Small intestine (tissue), 7 donors: ENCODE measurements around the gene ITK. TPM values are rescaled to one million over a fixed set of nuclear protein-coding genes. Genes with fewer than 3 reads are reported as not detected.
A peak's percentile ranks its signal among the peaks of the same experiment; 100 is the strongest.

Source experiments
- DNase-seq, 2 donors: peaks; one replicate each; pipeline versions ENCODE4 v3.0.0 to v3.0.0-alpha.2; 2013
- FAIRE-seq: peaks from 2 replicates; lab custom pipeline; 2012; peaks lifted over from hg19 to GRCh38; lab: Jason Lieb, UNC
- H3K27ac ChIP-seq, 3 donors: one replicate each; pipeline ENCODE4 v1.5.1; 2013; ENCODE audit warnings: low read length in 2 of 3, mild to moderate bottlenecking in 2 of 3, control low read depth in 1 of 3, inconsistent platforms in 1 of 3, low read depth in 1 of 3, moderate library complexity in 1 of 3
- H3K27me3 ChIP-seq, 3 donors: one replicate each; pipeline ENCODE4 v1.6.1; 2013; ENCODE audit warnings: low read length in 3 of 3, inconsistent platforms in 1 of 3; ENCODE audit not compliant: control insufficient read depth in 3 of 3, insufficient read depth in 3 of 3
- H3K36me3 ChIP-seq, 3 donors: one replicate each; pipeline ENCODE4 v1.6.1; 2013; ENCODE audit warnings: low read length in 3 of 3, inconsistent platforms in 1 of 3, low read depth in 1 of 3, mild to moderate bottlenecking in 1 of 3, moderate library complexity in 1 of 3; ENCODE audit not compliant: control insufficient read depth in 3 of 3, insufficient read depth in 2 of 3
- H3K4me1 ChIP-seq, 3 donors: one replicate each; pipeline ENCODE4 v1.6.1; 2013; ENCODE audit warnings: low read length in 2 of 3, inconsistent platforms in 1 of 3, low read depth in 1 of 3, mild to moderate bottlenecking in 1 of 3, moderate library complexity in 1 of 3; ENCODE audit not compliant: control insufficient read depth in 3 of 3, insufficient read depth in 2 of 3
- H3K4me3 ChIP-seq, 3 donors: one replicate each; pipeline ENCODE4 v1.5.1; 2013; ENCODE audit warnings: low read length in 3 of 3, control low read depth in 1 of 3, inconsistent platforms in 1 of 3, low read depth in 1 of 3, mild to moderate bottlenecking in 1 of 3, moderate library complexity in 1 of 3
- H3K9me3 ChIP-seq, 2 donors: one replicate each; pipeline ENCODE4 v1.6.1; 2013; ENCODE audit warnings: low read depth in 1 of 2, low read length in 1 of 2; ENCODE audit not compliant: control insufficient read depth in 2 of 2, insufficient read depth in 1 of 2
- WGBS, 3 donors: extraction: QIAGEN DNeasy Blood & Tissue Kit; methylation state at CpG; one replicate each; pipeline ENCODE4 v1.1.7; 2013; 5-methylcytosine and 5-hydroxymethylcytosine counted together
- polyA plus RNA-seq, 4 donors: library from polyadenylated mRNA; stranded (reverse) in 3 of 4; unstranded in 1 of 4; fragments of 200-250 nt in 3 of 4; fragments of 120-200 nt in 1 of 4; gene quantifications; one replicate each; pipeline versions ENCODE4 v1.2.1 to v1.2.3, GENCODE V29; 2013
- donor health status: healthy with polysubstance abuse.
- donor health status: control.
- donor health status: control.
- donor health status: Bipolar disorder and iron deficiency.
- donor health status: healthy.

The ITK gene
- polyA plus RNA-seq, 4 donors: 0.67 to 2.7 (median 1.4) TPM

DNA sequence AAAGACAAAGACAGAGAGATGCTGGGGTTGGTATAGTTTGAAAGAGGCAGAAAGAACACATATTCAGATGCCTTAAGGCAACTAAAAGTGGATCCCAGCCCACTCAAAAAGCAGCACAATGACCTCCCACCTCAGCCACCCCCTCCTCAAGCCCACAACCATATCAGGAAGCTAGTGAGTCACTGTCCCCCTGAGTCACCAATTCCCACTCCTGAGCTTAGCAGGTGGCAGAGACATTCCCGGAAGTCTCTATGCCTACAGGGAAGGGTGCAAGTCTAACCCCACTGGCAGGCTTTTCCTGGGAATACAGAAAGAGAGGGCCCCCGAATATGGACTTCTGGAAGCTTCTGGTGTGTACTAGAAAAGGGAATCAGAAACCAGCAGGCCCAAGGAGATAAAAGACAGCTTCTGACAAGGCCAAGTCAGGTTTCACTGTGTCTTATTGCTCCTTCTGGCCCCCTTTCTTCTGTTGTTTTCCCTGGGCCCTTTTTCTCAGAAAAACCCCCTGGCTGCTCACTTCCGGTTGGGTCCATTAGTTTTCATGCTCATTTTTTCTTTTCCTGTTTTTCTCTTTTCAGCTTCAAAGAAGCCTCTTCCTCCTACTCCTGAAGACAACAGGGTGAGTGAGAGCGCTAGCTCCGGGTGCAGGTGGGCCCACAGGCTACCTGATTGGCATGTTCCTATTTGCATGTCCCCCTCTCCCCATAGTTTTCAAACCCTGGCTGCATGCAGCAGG lies 36.8 kb downstream of the ITK start:
- no peak for DNase-seq
- 42 to 53% (median 52%) methylated on average over 5 of the region's 5 CpGs for WGBS, 3 donors

DNA sequence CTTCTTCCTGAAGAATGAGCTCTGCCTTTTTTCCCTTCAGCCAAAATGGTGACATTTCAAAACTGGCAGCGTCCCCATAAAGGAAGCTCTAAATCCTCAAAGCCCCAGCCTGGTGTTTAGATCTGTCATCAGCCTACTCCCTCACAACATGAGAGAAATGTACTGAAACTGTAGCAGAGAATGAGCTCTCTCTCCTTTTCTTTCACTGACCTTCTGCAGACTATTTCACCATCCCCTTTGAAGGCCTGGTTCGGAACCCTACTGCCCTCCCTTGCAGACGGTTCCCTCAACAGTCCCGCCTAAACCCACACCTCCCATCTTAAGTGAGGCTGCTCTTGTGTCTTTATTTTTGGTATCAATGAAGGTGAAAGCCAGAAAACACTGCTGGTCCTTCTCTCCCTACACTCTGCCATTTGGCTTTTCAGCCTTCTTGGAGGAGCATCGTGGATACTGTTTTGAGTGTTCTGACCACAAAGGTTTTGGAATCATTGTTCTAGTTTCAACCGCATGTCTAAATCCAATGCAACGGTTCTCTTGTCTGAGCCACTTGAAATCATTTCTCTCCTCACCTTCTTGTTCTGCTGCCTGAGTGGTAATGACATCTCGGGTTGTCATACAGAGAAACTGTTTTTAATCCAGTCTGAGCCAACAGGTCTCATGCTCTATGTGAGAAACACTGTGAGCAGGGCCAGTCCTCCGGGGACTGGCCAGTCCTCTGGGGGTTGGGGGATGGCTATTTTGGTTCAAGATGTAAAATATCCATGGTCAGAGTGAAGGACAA lies 39.0 kb downstream of the ITK start:
- H3K4me3 ChIP-seq: no peak overlapping the region
- H3K36me3 ChIP-seq: no peaks in the 10 kb centered on the region
- no peak for DNase-seq
- H3K27ac ChIP-seq: no peak overlapping the region
- no peaks in the 10 kb centered on the region for H3K9me3 ChIP-seq
- no peak for FAIRE-seq
- H3K4me1 ChIP-seq: peaks cover 0 to 3% (median 0%) of the 10 kb centered on the region in 3 donors
- H3K27me3 ChIP-seq: no peaks in the 10 kb centered on the region
- 61 to 73% (median 70%) methylated on average over 9 of the region's 9 CpGs for WGBS, 3 donors

More for the DNA sequence above, 36.8 kb downstream of the ITK start:
- no peaks in the 10 kb centered on the region for H3K27me3 ChIP-seq
- H3K4me3 ChIP-seq: no peak overlapping the region
- H3K36me3 ChIP-seq: no peaks in the 10 kb centered on the region
- no peak for FAIRE-seq
- H3K9me3 ChIP-seq: no peaks in the 10 kb centered on the region
- H3K27ac ChIP-seq: peak overlapping the region in 1 of 3 donors; percentile 13
- peaks cover 0 to 3% (median 0%) of the 10 kb centered on the region in 3 donors for H3K4me1 ChIP-seq

GRCh38 chr5:157221959-157222358 lies 41.3 kb downstream of the ITK start:
- Histone ChIP-seq H3K4me3 (no peak overlapping the region), H3K27me3 (no peaks in the 10 kb centered on the region), H3K27ac (no peak overlapping the region), H3K4me1 (peaks cover 0 to 3% (median 0%) of the 10 kb centered on the region in 3 donors), H3K36me3 (no peaks in the 10 kb centered on the region), H3K9me3 (no peaks in the 10 kb centered on the region)
- FAIRE-seq (no peak), DNase-seq (no peak)
- WGBS, 3 donors: 79 to 84% (median 80%) methylated on average over 5 of the region's 5 CpGs

DNA sequence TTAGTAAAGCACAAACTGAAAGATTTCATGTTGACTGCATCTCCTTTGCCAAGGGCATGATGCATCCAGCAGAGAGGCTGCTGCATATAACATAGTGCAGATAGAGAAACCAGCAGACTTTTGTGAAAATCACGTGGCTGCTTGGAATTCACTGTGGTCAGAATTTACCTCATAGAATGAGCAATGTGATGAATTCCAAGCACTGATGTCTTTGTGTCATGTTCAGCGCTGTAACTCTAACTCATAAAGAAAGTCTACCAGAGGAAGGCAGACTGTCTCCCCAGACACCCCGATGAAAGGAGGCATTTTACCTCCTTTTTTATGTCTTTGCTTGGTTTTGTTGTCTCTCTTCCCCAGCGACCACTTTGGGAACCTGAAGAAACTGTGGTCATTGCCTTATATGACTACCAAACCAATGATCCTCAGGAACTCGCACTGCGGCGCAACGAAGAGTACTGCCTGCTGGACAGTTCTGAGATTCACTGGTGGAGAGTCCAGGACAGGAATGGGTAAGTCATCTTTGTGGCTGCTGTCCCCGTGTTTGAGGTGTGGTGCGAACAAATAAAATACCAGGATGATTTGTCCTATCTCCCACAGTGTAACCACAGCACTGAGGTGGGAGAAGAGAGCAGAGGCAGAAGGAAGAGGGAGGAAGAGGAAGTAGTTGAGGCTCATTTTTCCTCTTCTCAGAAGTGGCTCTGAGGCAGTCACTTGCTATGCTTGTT lies 42.0 kb downstream of the ITK start:
- DNase-seq (no peak), FAIRE-seq (no peak)
- Histone ChIP-seq H3K4me1 (peaks cover 0 to under 1% (median 0%) of the 10 kb centered on the region in 3 donors), H3K27me3 (no peaks in the 10 kb centered on the region), H3K9me3 (no peaks in the 10 kb centered on the region), H3K4me3 (no peak overlapping the region), H3K27ac (peak overlapping the region in 1 of 3 donors; percentile 19), H3K36me3 (no peaks in the 10 kb centered on the region)
- WGBS, 3 donors: 68 to 75% (median 74%) methylated on average over 10 of the region's 10 CpGs

DNA sequence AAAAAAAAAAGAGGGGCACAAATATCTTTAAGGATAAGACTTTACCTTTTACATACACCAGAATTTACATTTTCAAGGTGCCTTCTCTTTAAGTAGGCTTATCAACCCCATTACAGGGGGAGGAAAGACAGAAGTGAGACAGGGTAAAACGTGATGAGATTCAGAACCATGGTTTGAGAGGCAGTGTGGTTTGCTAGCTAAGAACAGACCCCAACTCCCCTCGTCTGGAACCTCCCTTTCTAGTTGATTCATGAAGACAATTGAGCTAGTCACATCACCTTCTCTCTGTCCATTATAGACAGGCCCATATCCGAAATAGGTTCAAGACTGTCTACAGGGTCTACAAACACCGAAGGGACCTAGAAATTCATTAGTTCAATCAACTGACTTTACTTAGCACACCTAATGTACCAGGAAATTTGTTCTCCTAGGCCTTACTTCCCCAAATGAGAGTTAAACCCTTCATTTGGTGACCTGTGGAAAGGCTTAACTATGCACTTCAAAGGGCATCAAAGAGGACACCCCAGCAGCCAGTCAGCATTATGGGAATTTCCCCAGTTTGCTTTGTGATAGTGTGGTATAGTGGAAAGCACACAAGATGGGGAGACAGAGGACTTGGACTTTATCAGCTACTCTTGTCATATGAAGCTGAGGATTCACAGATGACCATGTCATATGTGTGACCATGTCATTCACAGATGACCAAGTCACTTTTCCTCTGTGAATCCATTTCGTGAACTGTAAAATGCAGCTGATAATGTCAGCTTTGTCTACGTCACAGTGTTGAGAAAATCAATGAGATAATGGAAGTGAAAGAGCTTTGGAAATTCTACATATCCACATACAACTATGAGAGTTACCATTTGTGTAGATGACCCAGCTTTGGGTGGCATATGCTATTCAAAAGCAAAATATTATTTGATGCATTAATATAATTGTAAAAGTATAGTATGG lies 45.1 kb downstream of the ITK start:
- no peaks in the 10 kb centered on the region for H3K36me3 ChIP-seq
- FAIRE-seq (no peak), DNase-seq (no peak)
- H3K4me3 ChIP-seq: no peak overlapping the region
- WGBS, 3 donors: 47 to 71% (median 60%) methylated on average over 6 of the region's 6 CpGs
- H3K27ac ChIP-seq: no peak overlapping the region
- H3K4me1 ChIP-seq: no peaks in the 10 kb centered on the region
- no peaks in the 10 kb centered on the region for H3K27me3 ChIP-seq
- H3K9me3 ChIP-seq: no peaks in the 10 kb centered on the region

GRCh38 chr5:157230610-157231009 lies 50.0 kb downstream of the ITK start:
- Histone ChIP-seq H3K4me1 (no peaks in the 10 kb centered on the region), H3K4me3 (no peak overlapping the region), H3K9me3 (no peaks in the 10 kb centered on the region), H3K27ac (no peak overlapping the region), H3K36me3 (no peaks in the 10 kb centered on the region), H3K27me3 (no peaks in the 10 kb centered on the region)
- DNase-seq (no peak), FAIRE-seq (no peak)

- H3K4me1 ChIP-seq: no peaks in the 10 kb centered on the region
- DNase-seq (no peak), FAIRE-seq (no peak)
- H3K27ac ChIP-seq: no peak overlapping the region
- no peaks in the 10 kb centered on the region for H3K9me3 ChIP-seq
- no peak overlapping the region for H3K4me3 ChIP-seq
- WGBS, 3 donors: 65 to 80% (median 73%) methylated on average over 6 of the region's 6 CpGs
- H3K27me3 ChIP-seq: no peaks in the 10 kb centered on the region
- no peaks in the 10 kb centered on the region for H3K36me3 ChIP-seq
Observed at GRCh38 chr5:157232706-157233105, 52.1 kb downstream of the ITK start.
